ENCODE data around the gene TMSB15C.

- TF ChIP-seq EZH2phosphoT487 (IDR thresholded peaks at IDR 0.05; ENCODE audit: low read depth, severe bottlenecking, unreplicated experiment) (no peak), CTCF (IDR thresholded peaks at IDR 0.05; ENCODE audit: poor library complexity) (no peak)
Measured at GRCh38 chrX:104047171-104047570, 28.9 kb downstream of the TMSB15C start.

Measured in hepatocyte (in vitro differentiated cells).